KMS-11 (cell line): ENCODE data around the gene PRKAA1.
"Not testable (repeated sequence)": the region's sequence is repeated elsewhere in the genome, so short reads cannot be mapped to it uniquely, and the experiment has no call there.

ENCODE experiments used
- H2AFZ ChIP-seq: fragments of 200-600 bp; sonication (generic); 2 replicates; pipeline ENCODE4 v1.6.1; 2016; ENCODE audit warnings: antibody characterized with exemption, mixed run types, low read depth
- H3K27ac ChIP-seq: fragments of 200-600 bp; sonication (generic); 2 replicates; pipeline ENCODE4 v1.6.1; 2016; ENCODE audit warnings: mild to moderate bottlenecking, mixed run types
- H3K27me3 ChIP-seq: fragments of 200-600 bp; sonication (generic); 2 replicates; pipeline ENCODE4 v1.6.1; 2017; ENCODE audit warnings: mild to moderate bottlenecking, low read depth, mixed run types, moderate library complexity; ENCODE audit not compliant: insufficient read depth
- H3K36me3 ChIP-seq: fragments of 200-600 bp; sonication (generic); 2 replicates; pipeline ENCODE4 v1.6.1; 2017; ENCODE audit warnings: mild to moderate bottlenecking, mixed run types; ENCODE audit not compliant: insufficient read depth
- H3K4me1 ChIP-seq: fragments of 200-600 bp; sonication (generic); 2 replicates; pipeline ENCODE4 v1.6.1; 2016; ENCODE audit warnings: mild to moderate bottlenecking, low read depth, mixed run types; ENCODE audit not compliant: poor library complexity, severe bottlenecking
- H3K4me2 ChIP-seq: fragments of 200-600 bp; sonication (generic); 2 replicates; pipeline ENCODE4 v1.7.0; 2016; ENCODE audit warnings: mild to moderate bottlenecking, mixed run types
- H3K4me3 ChIP-seq: fragments of 200-600 bp; sonication (generic); IDR thresholded peaks from 2 replicates; pipeline ENCODE4 v1.6.1; 2017; ENCODE audit warnings: low read depth, low read length, mixed read lengths; ENCODE audit not compliant: insufficient read depth
- H3K79me2 ChIP-seq: fragments of 200-600 bp; sonication (generic); 2 replicates; pipeline ENCODE4 v1.6.1; 2016; ENCODE audit warnings: low read depth, mixed run types; ENCODE audit not compliant: insufficient read depth
- H3K9ac ChIP-seq: fragments of 200-600 bp; sonication (generic); 2 replicates; pipeline ENCODE4 v1.6.1; 2016; ENCODE audit warnings: mild to moderate bottlenecking, mixed run types
- H4K20me1 ChIP-seq: fragments of 200-600 bp; sonication (generic); 2 replicates; pipeline ENCODE4 v1.6.1; 2016; ENCODE audit warnings: mild to moderate bottlenecking, mixed run types; ENCODE audit not compliant: insufficient read depth
- TF ChIP-seq, protein P1 (sequence below): fragments of 200-600 bp; sonication (generic); conservative IDR thresholded peaks from 2 replicates; pipeline ENCODE4 v1.6.1; 2017; ENCODE audit warnings: low read depth, mild to moderate bottlenecking, antibody characterized with exemption, low read length, moderate library complexity, mixed read lengths

PRKAA1 gene

DNA sequence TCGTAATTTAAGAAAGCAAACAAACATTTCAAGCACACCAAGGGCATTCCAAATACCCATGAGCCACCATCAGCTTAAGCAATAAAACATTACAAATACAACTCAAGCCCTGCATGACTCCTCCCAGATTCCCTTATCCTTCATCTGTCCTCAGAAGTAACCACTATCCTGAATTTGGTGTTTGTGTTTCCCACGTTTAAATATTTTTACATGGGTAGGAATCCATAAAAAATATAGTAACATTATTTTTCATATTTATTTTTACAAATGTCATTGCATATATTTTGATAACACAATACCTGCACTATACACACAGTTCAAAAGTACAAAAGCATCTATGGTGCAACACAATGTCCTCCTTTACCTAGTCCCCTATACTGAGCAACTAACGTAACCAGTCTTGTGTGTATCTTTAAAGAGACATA is 6.4 kb downstream of the PRKAA1 start:
- no peak overlapping the region for H2AFZ ChIP-seq
- H3K9ac ChIP-seq: no peak overlapping the region
- 0 out of 2 replicates have a peak, but pooled peaks cover 4% of the 10 kb centered on the region for H4K20me1 ChIP-seq
- TF ChIP-seq, protein P1, sequence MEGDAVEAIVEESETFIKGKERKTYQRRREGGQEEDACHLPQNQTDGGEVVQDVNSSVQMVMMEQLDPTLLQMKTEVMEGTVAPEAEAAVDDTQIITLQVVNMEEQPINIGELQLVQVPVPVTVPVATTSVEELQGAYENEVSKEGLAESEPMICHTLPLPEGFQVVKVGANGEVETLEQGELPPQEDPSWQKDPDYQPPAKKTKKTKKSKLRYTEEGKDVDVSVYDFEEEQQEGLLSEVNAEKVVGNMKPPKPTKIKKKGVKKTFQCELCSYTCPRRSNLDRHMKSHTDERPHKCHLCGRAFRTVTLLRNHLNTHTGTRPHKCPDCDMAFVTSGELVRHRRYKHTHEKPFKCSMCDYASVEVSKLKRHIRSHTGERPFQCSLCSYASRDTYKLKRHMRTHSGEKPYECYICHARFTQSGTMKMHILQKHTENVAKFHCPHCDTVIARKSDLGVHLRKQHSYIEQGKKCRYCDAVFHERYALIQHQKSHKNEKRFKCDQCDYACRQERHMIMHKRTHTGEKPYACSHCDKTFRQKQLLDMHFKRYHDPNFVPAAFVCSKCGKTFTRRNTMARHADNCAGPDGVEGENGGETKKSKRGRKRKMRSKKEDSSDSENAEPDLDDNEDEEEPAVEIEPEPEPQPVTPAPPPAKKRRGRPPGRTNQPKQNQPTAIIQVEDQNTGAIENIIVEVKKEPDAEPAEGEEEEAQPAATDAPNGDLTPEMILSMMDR: no peak
- no peak overlapping the region for H3K27ac ChIP-seq
- no peak overlapping the region for H3K4me2 ChIP-seq
- peaks cover 96% of the 10 kb centered on the region for H3K79me2 ChIP-seq
- H3K4me1 ChIP-seq: peaks cover 9% of the 10 kb centered on the region
- no peak overlapping the region for H3K4me3 ChIP-seq
- H3K36me3 ChIP-seq: no peaks in the 10 kb centered on the region
- no peaks in the 10 kb centered on the region for H3K27me3 ChIP-seq

DNA sequence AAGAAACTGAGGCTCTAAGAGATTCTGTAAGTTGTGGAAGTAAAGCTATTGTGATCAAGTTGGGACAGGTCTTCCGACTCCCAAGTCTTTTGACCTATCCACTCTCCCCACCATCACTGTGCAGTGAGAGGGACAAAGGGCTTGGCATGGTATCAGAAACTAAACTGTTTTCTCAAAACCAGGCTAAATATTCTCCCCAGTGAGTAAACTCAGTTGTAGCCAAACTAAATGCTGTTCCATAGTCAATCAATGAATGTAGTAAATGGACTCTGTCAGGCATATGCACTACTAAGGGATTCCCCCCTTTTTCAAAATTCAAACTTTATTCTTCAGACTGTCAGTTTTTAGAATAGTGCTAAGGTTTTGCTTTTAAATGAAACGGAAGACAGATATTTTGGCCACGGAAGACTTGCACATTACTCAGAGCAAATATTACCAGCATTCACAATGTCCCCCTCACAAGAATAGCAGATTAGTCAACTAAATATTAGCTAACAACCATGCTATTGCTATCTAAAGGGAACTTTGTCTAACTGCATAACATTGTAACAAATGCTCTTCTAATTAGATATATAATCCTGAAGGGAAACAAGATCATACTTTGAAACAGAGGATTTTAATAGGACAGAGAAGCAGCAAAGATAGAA is 7.1 kb downstream of the PRKAA1 start:
- Histone ChIP-seq H3K4me3 (no peak overlapping the region), H2AFZ (no peak overlapping the region), H3K36me3 (no peaks in the 10 kb centered on the region), H3K27me3 (no peaks in the 10 kb centered on the region), H3K4me1 (peaks cover 5% of the 10 kb centered on the region), H3K27ac (no peak overlapping the region), H3K4me2 (no peak overlapping the region), H3K79me2 (peaks cover 96% of the 10 kb centered on the region), H3K9ac (no peak overlapping the region), H4K20me1 (0 out of 2 replicates have a peak, but pooled peaks cover 4% of the 10 kb centered on the region)
- TF ChIP-seq, protein P1: no peak

DNA sequence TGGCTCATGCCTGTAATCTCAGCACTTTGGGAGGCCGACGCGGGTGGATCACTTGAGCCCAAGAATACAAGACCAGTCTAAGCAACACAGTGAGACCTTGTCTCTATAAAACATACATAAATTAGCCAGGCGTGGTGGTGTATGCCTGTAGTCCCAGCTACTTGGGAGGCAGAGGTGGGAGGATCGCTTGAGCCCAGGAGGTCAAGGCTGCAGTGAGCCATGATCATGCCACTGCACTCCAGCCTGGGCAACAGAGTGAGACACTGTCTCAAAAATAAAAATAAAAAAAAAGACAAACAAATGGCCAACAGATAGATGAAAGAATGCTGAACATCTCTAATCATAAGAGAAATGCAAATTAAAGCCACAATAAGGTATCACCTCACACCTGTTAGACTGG is 9.2 kb downstream of the PRKAA1 start:
- H3K36me3 ChIP-seq, H3K27me3 ChIP-seq, H3K27ac ChIP-seq, H3K4me1 ChIP-seq, H3K4me3 ChIP-seq, H3K9ac ChIP-seq, H4K20me1 ChIP-seq, H2AFZ ChIP-seq, H3K4me2 ChIP-seq: not testable (repeated sequence)
- peaks cover 96% of the 10 kb centered on the region for H3K79me2 ChIP-seq

DNA sequence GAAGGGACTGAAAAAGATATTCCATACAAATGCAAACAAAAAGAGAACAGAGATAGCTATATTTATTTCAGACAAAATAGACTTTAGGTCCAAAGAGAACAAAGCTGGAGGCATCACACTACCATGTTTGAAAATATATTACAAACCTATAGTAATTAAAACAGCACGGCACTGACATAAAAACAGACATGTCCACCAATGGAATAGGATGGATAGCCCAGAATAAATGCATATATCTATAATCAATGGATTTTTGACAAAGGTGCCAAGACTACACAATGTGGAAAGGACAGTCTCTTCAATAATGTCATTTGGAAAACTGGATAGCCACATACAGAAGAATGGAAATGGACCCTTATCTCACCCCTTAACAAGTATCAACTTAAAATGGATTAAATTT is 10.2 kb downstream of the PRKAA1 start:
- Histone ChIP-seq H3K79me2 (peaks cover 96% of the 10 kb centered on the region), H3K27ac (no peak overlapping the region), H2AFZ (no peak overlapping the region), H3K27me3 (no peaks in the 10 kb centered on the region), H3K9ac (no peak overlapping the region), H3K4me3 (no peak overlapping the region), H3K36me3 (no peaks in the 10 kb centered on the region), H3K4me1 (peaks cover 5% of the 10 kb centered on the region), H3K4me2 (no peak overlapping the region), H4K20me1 (0 out of 2 replicates have a peak, but pooled peaks cover 4% of the 10 kb centered on the region)
- TF ChIP-seq, protein P1: no peak

DNA sequence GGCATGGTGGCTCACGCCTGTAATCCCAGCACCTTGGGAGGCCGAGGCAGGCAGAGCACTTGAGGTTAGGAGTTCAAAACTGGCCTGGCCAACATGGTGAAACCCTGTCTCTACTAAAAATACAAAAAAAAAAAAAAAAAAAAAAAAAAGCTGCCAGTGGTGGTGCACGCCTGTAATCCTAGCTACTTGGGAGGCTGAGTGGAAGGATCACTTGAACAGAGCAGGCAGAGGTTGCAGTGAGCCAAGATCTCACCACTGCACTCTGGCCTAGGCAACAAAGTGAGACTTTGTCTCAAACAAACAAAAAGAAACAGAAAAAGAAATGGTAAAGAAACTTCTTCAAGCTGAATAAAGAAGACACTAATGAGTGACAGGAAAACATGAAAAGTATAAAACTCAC is 11.5 kb downstream of the PRKAA1 start:
- not testable (repeated sequence) for H3K4me2 ChIP-seq, H3K4me3 ChIP-seq, H3K4me1 ChIP-seq, H3K27me3 ChIP-seq, H3K36me3 ChIP-seq, H3K27ac ChIP-seq, H4K20me1 ChIP-seq, H3K9ac ChIP-seq, H2AFZ ChIP-seq
- peaks cover 93% of the 10 kb centered on the region for H3K79me2 ChIP-seq
